GM18858 (cell line): ENCODE data around the gene BUD31.
"Not testable (repeated sequence)": the region's sequence is repeated elsewhere in the genome, so short reads cannot be mapped to it uniquely, and the experiment has no call there.

Experiments
- ATAC-seq: cut with Tn5 transposase; IDR thresholded peaks from one replicate; pipeline ENCODE4 v1.9.1; 2021; ENCODE audit not compliant: unreplicated experiment

BUD31 gene

DNA sequence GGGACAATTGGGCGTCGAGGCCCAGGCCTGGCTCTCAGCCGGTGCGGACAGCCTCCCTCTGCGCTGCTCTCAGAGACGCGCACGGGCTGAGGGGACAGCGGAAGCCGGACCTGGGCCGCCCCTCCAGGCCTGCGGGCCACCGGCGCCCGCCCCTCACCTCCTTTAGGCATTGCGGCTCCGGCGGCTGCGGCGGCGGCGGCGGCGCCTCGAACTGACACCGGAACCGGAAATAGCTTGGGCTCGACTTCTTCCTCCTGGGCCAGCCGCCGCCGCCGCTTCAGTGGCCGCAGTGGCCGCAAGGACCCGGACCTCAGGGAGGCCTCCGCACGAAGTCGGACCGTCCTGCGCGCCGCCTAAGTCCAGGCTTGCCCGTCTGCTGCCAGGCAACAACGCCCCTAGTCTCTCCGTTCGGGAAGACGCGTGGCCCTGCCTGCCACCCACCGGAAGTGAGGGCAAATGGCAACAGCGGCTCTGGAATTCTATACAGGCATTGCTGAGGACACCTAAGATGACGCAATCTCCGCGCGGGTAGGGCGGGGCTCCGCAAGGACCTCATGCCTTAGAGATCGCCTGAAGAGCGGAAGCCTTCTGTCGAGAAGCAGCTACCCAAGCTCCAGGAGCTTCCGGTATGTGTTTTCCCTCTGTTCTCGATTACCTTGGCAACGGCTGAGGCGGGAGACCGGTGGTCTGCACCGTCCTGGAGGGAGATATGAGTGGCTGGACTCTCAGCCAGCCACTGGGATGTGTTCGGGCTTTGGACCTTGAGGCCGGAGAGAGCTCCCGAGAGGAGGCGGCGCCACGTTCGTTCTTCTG lies at the start of gene BUD31, which contains the start of gene PDAP1:
Gene BUD31, plus strand, starts transcription at position 591 of the 813 bp plus-strand sequence. CDS start 2,124 bp downstream, outside the sequence.
Gene PDAP1, minus strand, starts transcription at position 219 of the 813 bp plus-strand sequence. Its CDS starts 49 bp downstream, at position 170.
- peak; percentile 54 for ATAC-seq

DNA sequence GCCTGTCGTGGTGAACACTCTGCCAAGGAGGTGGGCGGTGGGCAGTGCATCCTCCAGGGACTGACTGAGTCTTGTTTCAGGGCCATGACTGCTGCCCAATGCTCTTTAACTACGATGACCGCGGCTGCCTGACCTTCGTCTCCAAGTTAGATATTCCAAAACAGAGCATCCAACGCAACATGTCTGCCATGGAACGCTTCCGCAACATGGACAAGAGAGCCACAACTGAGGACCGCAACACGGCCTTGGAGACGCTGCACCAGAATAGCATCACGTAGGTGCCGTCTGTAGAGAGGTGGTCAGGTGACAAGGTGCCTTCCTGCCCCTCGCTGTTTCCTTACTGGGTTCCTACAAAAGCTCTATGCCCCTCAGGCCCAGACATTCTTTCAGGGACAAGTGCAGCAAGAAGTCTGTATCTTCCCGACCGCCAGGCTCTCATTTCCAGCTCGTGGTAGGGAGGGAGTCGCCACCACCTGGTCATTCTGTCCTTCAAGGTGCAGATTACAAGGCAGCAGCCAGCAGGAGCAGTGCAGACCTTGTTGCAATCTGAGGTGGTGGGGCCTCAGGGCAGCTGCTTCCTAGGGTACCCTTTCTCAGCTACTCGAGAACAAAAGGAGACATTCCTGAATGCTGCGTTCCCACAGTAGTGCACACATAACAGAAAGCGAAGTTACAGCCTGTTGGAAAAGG lies 49.2 kb upstream of the BUD31 start:
- no peak for ATAC-seq

DNA sequence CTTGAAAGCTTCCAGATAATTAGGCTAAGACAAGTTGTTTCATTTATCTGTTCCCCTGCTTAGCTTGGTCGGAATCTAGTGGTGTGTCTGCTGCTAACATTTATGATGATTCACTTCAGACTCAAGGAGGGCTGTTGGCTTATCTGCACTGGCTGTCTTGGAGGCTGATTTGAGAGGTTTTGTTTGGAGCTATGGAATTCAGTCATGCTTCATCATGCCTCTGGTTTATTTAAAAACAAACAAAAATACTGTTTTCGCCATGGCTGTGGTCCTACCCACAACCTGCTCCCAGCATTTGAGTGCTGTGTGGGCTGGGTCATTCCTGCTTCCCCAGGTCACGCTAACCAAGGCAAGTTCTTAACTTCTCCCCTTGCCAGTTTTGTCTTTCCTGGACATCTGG lies 46.0 kb upstream of the BUD31 start:
- ATAC-seq, result no peak

DNA sequence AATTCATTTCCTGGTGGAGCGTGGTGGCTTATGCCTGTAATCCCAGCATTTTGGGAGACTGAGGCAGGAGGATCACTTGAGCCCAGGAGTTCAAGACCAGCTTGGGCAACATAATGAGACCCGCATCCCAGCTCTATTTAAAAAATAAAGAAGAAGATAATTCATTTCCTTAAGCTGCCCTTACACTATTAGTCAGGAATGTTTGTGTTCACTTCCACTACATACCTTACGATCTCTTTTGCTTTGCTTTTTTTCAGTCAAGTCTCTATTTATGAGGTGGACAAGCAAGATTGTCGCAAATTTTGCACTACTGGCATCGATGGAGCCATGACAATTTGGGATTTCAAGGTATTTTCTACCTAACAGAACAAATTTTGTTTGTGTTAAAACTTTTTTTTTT lies 45.5 kb upstream of the BUD31 start:
- no peak for ATAC-seq

DNA sequence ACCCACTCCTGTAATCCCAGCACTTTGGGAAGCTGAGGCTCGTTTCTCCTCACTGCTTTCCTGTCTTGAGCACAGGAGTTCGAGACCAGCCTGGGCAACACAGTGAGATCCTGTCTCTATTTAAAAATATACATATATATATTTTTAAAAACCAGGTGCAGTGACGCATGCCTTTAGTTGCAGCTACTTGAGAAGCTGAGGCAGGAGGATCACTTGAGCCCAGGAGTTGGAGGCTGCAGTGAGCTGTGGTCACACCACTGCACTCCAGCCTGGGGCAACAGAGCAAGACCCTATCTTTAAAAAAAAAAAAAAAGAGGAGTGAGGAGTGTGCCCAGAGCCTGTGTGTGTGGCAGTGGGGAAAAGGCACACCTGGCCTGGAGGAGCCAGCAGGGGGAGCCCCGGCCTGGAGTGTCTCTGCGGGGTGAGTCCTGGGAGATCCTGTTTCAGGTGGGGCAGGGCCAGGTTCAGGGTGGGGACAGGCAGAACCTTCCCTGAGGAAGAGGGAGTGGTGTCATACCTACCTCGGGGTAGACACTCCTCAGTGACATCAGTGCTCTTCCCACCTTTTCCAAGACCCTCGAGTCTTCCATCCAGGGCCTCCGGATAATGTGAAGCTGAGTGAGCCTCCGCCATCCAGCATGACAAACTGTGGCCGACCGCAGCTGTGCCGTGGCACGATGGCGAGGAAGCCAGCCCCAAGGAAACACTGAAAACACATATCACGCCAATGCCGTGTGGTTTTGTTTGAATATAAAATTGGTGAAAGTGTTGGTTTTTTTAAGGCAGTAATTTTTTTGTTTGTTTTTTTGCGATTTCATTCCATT lies 43.2 kb upstream of the BUD31 start:
- ATAC-seq, result no peak

DNA sequence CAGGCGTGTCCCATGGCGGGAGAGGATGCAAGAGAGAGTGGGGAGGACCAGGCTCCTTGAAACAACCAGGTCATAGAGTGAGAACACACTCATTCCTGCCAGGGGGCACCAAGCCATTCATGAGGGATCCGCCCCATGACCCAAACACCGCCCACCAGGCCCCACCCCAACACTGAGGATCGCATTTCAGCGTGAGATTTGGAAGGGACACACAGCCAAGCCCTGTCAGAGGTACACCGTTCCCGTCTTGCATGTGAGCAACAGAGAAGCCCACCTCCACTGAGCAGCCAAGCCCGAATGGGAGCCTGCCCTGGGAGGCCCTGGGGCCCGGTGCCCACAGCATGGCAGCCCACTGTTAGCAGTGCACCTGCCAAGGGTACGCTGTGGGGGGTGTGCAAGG lies 42.1 kb upstream of the BUD31 start:
- ATAC-seq, result no peak

DNA sequence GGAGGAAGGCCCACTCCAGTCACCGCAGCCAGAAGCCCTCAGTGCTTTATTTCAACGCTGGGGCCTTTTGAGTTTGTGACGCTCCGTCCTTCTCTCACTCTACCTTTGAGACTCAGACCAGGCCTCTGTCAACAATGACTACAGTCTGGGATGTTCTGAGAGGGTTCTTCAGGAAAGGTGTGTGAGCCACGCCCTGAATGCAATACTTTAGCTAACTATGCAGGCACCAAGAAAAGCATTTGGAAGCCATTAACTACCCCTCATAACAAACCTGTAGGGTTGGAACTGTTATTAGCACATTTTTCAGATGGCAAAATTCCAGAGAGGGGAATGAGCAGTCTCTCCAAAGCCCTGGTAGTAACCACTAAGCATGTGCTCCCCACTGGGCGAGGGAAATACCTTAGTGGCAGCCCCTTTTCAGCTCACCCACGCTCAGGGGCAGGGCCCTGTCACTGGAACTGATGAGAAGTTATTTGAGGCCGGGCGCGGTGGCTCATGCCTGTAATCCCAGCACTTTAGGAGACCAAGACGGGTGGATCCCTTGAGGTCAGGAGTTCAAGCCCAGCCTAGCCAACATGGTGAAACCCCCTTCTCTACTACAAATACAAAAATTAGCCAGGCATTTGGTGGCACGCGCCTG lies 39.9 kb upstream of the BUD31 start:
- ATAC-seq, result no peak

DNA sequence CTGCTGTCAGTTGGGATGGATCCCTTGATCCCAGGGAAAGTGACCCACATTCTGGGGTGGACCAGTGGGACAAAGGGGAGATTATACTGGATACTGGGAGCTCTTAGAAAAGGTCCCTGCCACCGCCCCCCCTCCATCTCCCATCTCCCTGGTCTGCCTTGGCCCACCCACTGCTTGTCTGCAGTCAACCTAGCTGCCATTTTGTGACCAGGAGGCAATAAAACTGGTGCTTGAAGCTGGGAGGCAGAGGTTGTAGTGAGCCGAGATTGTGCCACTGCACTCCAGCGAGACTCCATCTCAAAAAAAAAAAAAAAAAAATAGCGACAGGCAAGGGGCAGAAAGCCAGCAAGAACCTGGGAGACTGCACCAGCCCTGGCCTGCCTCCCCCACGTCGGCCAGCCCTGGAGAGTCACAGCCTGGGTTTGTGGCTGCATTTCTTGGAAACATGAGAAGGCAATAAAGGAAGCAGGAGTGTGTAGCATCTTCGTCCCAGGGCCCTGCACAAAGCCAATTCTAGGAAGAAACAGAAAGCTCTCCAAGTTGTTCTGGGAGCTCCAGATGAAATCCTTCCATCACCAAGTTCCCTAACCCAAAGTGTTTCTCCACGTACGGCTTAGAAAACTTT lies 38.9 kb upstream of the BUD31 start:
- ATAC-seq, result no peak

DNA sequence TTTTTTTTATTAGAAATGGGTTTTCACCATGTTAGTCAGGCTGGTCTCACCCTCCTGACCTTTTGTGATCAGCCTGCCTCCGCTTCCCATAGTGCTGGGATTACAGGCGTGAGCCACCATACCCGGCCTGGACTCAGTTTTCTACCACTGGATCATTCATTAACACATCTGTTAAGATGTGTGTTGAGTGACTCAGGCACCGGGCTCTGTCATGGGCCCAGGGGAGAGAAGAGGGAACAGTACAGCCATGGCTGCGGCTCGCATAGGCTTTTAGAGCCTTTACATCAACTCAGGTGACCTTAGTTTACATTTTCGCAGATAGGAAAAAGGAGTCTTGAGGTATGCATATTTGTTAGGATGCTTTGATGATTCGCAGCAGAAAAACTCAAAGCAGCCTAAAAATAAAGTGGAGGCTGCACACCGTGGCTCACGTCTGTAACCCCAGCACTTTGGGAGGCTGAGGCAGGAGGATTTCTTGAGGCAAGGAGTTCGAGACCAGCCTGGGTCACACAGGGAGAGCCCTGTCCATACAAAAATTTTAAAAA lies 37.3 kb upstream of the BUD31 start:
- no peak for ATAC-seq

DNA sequence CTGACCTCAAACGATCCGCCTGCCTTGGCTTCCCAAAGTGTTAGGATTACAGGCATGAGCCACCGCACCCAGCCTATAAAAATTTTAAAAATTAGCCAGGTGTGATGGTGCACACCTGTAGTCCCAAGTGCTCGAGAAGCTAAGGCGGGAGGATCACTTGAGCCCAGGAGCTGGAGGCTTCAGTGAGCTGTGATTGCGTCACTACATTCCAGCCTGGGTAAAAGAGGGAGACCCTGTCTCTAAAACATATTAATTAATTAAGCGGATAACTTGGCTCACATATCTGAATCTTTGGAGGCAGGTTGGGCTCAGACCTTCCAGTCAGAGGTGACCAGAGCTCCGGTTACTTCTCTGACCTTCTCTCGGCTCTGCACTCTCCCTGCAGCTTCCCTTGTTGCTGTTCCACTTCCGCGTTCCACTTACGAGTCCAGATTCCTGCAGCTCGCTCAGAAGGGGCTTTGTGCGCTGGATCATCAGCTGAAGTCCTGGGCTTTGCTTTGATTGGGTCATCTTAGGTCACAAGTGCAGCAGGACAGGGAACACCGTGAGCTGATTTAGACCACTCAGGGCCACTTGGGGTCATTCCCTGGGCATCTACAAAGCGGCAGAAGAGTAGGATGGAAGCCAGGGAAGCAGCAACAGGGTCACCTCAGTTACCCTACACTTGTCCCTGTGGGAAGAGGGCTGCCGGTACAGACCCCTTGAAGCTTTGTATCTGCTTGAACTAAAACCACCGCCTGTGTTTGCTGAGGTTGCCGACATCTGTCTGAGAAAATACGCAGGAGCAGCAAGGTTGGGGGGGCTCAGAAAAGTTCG lies 36.3 kb upstream of the BUD31 start:
- ATAC-seq, result no peak

DNA sequence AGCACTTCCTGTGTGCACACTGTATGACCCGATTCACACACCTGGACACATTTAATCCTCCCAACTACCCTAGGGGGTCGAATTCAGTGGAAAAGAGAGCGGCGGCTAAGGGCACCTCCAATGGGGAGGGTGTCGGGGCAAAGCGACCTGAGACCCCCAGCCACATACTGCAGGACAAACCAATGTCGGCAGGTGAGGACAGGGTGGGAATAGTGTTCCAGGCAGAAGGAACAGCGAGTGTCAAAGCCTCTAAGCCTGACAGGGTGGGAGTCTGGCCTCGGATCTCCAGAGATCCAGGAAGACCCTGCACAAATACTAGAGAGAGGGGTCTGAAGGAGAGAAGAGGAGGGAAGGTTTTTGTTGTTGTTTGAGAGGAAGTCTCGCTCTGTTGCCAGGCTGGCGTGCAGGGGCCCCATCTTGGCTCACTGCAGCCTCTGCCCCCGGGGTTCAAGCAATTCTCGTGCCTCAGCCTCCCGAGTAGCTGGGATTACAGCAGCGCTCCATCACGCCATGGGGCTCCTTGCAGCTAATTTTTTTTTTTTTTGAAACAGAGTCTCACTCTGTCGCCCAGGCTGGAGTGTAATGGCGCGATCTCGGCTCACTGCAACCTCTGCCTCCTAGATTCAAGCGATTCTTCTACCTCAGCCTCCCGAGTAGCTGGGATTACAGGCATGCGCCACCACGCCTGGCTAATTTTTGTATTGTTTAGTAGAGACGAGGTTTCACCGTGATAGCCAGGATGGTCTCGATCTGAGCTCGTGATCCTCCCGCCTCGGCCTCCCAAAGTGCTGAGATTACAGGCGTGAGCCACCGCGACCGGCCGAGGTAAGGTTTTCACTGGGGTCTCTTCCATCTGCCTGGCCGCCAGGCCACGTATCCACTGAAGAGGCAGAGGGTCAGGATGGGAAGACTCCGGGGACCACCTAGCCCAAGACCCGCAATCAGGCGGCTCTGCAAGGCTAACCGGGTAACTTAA lies 35.4 kb upstream of the BUD31 start:
- ATAC-seq, result no peak

DNA sequence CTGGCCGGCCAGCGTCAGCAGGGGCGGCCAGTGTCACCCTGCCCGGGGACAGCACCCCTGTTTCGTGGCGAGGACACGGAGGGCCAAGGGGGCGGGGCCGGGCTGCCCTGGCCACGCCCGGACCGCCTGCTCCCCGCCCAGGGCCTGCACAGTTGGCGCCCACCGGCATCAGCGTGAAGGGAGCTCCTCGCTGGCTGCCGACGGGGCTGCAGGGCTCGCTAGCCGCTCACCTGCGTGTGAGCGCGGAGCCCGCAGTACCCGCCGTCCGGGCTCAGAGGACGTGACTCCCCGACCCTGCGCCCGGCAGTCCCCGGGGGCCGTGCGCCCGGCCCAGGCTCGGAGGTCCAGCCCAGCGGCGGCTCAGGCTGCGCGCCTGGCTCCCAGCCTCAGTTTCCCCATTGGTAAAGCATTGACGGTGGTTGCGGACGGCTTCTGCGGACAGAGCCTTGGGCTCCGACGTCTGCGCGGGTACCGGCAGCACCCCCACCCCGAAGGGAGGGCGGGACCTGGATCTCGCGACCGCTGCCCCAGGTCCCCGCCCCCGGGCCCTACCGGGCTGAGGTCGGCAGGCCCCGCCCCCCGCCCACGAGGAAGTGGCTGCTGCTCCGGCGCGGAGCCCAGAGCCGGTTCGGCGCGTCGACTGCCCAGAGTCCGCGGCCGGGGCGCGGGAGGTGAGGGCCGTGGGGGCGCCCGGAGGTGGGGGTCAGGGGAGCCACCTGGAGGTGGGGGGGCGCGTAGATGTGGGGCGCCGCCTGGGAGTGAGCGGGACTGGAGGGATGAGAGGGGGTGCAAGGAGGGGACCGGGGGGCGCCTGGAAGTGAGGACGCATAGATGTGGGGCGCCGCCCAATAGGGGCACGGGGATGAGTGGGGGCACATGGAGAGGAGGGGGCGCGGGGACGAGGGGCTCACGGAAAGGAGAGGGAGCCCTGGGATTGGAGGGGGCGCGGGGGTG lies 34.4 kb upstream of the BUD31 start, which contains the start of gene ARPC1B:
Gene ARPC1B, plus strand, starts transcription at position 620 of the 954 bp plus-strand sequence. CDS start 10,985 bp downstream, outside the sequence.
- peak; percentile 37 for ATAC-seq

DNA sequence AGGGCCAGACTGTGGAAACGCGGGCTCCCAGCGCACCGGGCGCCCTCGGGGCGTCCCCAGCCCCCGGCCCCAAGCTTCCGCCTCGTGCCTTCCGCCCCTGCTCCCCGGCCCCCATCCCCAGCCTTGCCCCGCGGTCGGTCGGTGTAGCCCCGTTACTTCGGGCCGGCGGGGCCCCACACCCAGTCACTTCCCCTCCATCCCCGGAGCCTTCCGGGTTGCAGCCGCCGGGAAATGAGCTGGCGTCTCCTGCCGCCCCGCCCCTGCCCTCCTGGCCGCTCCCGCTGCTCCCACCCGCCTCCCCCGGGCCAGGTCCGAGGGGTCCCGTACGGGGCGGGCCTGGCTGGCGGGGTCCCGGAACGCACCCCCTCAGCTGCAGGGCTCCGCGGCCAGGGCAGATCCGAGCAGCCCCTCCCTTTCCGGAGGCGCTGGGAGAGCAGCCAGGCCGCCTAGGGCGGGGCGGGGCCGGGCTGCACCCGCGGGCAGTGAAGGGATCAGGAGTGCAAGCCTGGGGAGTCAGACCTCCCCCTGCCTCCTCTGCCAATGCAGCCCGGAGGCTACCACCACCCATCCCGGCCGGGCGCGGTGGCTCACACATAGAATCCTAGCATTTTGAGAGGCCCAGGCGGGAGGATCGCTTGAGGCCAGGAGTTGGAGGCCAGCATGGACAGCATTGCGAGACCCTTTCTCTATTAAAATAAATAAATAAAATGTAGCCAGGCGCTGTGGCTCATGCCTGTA lies 33.5 kb upstream of the BUD31 start:
- peak; percentile 27 for ATAC-seq

DNA sequence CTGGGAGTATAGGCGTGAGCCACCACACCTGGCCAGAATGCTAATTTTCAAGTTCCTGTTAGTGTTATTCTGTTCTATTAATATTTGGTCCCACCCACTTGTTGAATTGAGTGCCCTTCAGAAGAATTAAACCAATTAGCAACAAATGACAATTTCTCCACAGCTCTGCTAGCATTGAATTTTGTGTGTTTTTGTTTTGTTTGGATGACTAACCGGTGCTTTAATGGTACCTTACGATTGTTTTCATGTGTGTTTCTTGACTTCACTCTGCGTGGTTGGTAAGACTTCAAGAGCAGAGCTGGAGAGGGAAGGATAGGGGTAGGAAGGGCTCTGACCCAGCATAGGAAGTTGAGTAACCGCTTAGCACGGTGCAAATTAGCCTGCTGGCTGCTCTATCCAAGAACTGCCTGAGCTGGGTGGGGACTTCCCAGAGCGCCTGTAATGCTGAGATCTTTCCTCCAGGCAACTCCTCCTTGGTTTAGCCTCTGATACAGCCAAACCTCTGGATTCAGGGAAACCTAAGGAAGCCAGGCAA lies 29.7 kb upstream of the BUD31 start:
- ATAC-seq, result no peak

DNA sequence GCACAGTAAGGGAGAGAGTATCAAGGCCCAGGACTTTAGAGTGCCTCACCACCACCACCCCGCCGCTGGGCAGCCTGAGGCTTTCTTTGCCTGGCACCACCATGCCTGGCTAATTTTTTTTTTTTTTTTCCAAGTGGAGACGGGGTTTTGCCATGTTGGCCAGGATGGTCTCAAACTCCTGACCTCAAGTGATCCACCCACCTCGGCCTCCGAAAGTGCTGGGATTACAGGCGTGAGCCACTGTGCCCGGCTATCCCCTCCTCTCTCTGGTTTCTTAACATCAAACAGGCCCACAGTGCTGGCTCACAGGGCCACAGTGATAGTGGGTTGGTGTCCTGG lies 29.1 kb upstream of the BUD31 start:
- ATAC-seq, result not testable (repeated sequence)
